ACC112 (cell line): ENCODE data around the gene KCNQ5.
A peak's percentile ranks its signal among the peaks of the same experiment; 100 is the strongest.

Experiments used
- H2AFZ ChIP-seq: fragments of 200-600 bp; sonication (generic); one replicate; pipeline ENCODE4 v1.6.0; 2017; ENCODE audit warnings: antibody characterized with exemption, low read length; ENCODE audit not compliant: unreplicated experiment
- H3K27ac ChIP-seq: fragments of 200-600 bp; sonication (generic); 2 replicates; pipeline ENCODE4 v1.5.1; 2014; ENCODE audit warnings: low read depth, mild to moderate bottlenecking, antibody characterized with exemption, low read length, moderate library complexity
- H3K27me3 ChIP-seq: fragments of 200-600 bp; sonication (generic); 2 replicates; pipeline ENCODE4 v1.6.1; 2014; ENCODE audit warnings: mild to moderate bottlenecking, antibody characterized with exemption, low read length, moderate library complexity, mixed read lengths; ENCODE audit not compliant: insufficient read depth
- H3K36me3 ChIP-seq: fragments of 200-600 bp; sonication (generic); 2 replicates; pipeline ENCODE4 v1.6.1; 2016; ENCODE audit warnings: mild to moderate bottlenecking, antibody characterized with exemption, low read length, moderate library complexity, mixed read lengths; ENCODE audit not compliant: insufficient read depth
- H3K4me1 ChIP-seq: fragments of 200-600 bp; sonication (generic); one replicate; pipeline ENCODE4 v1.6.1; 2016; ENCODE audit warnings: low read length, mixed read lengths; ENCODE audit not compliant: insufficient read depth, unreplicated experiment, control insufficient read depth
- H3K4me3 ChIP-seq: fragments of 200-600 bp; sonication (generic); 2 replicates; pipeline ENCODE4 v1.5.1; 2014; ENCODE audit warnings: mild to moderate bottlenecking, low read depth, low read length
- H3K79me2 ChIP-seq: fragments of 200-600 bp; sonication (generic); one replicate; pipeline ENCODE4 v1.6.0; 2016; ENCODE audit warnings: low read length; ENCODE audit not compliant: control insufficient read depth, unreplicated experiment, insufficient read depth

The KCNQ5 gene

DNA sequence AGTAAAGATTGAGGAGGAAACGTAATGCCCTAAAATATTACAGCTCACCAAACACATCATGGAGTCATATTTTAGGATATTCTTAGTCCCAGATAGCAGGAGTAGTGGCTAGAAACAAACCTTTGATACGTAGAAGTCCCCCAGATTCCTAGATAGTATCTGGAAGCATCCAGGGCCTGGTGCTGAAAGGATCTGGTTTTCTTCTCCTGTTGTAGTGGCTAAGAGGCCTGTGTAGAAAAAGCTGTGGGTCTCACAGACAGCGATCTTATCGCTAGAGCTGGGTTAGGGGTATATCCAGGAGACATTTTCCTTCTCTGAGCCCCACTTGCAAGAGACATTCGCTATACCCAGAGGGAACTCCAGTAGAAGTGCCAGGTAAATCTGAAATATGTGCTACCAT lies 139.9 kb downstream of the KCNQ5 start:
- no peaks in the 10 kb centered on the region for H3K79me2 ChIP-seq
- no peak overlapping the region for H2AFZ ChIP-seq
- no peaks in the 10 kb centered on the region for H3K27me3 ChIP-seq
- H3K4me3 ChIP-seq: no peak overlapping the region
- peaks cover 13% of the 10 kb centered on the region for H3K4me1 ChIP-seq
- H3K27ac ChIP-seq: no peak overlapping the region
- H3K36me3 ChIP-seq: no peaks in the 10 kb centered on the region

DNA sequence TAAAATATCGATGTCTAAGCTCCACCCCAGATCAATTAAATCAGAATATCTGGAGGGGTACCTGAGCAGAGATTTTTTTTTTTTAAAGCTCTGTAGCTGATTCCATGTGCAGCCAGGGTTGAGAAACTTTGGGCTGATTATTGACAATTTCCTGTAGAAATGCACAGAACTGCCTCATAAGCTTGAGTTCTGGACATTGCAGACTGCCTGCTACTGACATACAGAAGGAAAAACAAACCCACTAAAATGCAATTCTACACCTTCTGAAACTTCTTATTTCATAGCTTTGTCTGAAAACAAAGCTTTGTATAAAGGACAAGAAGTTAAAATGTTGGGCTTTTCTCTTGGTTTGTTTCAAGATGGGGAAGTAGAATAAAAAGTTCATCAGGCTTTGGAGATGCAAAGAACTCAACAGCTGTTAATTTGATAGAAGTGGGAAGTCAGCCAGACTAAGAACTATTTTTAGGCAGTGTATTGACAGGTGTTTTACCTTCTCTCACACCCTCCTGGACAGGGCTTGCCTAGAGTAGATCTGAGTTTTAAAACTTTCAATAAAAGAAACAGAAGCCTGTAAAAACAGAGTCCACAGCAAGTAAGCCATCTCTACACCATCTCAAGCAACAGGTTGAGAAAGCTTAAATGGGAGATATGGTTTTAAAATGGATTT lies 147.7 kb downstream of the KCNQ5 start:
- no peaks in the 10 kb centered on the region for H3K36me3 ChIP-seq
- no peak overlapping the region for H2AFZ ChIP-seq
- H3K79me2 ChIP-seq: no peaks in the 10 kb centered on the region
- H3K27me3 ChIP-seq: no peaks in the 10 kb centered on the region
- no peak overlapping the region for H3K27ac ChIP-seq
- H3K4me1 ChIP-seq: no peaks in the 10 kb centered on the region
- H3K4me3 ChIP-seq: no peak overlapping the region

DNA sequence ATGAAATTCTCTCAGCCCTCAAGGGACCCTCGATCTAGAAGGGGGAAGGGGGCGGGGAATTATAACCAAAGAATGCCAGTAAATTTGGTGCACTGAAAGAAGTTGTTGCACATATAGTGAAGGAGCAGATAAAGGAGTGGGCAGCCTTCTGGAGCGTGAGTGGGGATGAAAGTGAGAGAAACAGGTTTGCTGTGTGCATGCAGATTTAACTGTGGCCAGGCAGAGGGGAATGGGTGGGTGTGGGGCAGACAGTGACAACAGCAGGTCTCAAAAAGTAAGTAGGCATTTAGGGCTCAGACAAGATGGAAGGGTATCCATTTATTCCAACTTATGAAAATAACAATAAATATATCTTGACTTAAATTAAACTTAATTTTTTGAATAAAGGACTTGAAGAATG lies 149.1 kb downstream of the KCNQ5 start:
- H3K4me3 ChIP-seq: no peak overlapping the region
- H3K27ac ChIP-seq: no peak overlapping the region
- H3K36me3 ChIP-seq: no peaks in the 10 kb centered on the region
- no peak overlapping the region for H2AFZ ChIP-seq
- H3K4me1 ChIP-seq: no peaks in the 10 kb centered on the region
- no peaks in the 10 kb centered on the region for H3K79me2 ChIP-seq
- H3K27me3 ChIP-seq: no peaks in the 10 kb centered on the region

DNA sequence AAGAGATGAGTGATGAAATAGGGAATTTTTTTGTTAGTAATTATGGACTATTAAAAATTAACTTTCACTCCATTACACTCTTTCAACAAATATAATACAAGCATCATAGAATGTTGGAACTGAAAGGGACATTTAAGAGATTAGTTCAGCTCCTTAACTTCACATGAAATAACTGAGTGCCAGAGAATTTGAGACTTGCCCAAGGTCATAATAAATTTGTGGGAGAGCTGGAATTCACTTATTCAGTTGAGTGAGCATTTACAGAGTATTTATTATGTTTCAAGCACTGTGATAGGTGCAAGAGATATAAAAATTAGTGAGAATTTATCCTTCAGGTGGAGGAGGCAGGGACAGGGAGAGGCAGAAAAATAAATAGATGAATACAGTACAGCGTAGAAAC lies 154.6 kb downstream of the KCNQ5 start:
- Histone ChIP-seq H3K27me3 (no peaks in the 10 kb centered on the region), H3K36me3 (no peaks in the 10 kb centered on the region), H3K27ac (no peak overlapping the region), H2AFZ (no peak overlapping the region), H3K79me2 (no peaks in the 10 kb centered on the region), H3K4me3 (no peak overlapping the region), H3K4me1 (peaks cover 4% of the 10 kb centered on the region)

DNA sequence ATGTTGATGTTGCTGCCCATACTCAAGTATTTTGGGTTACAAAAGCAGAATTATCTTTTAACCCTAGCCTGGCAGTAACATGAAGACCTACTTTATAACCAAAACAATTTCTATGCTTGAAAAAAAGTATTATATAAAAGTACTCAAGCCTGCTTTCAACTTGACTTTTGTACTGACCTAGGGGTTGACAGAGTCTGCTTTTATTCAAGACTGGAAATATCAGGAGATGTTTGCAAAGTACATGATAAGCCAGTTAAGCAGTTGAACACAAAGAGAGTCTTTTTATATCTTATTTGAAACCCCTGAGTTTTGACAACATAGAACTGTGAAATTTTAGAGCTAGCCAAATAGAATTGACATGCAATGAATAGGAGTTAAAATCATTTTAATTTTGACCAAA lies 159.8 kb downstream of the KCNQ5 start:
- H3K4me3 ChIP-seq: no peak overlapping the region
- H3K79me2 ChIP-seq: no peaks in the 10 kb centered on the region
- H3K27ac ChIP-seq: no peak overlapping the region
- H3K36me3 ChIP-seq: no peaks in the 10 kb centered on the region
- peaks cover 25% of the 10 kb centered on the region for H3K4me1 ChIP-seq
- H3K27me3 ChIP-seq: no peaks in the 10 kb centered on the region
- H2AFZ ChIP-seq: no peak overlapping the region

DNA sequence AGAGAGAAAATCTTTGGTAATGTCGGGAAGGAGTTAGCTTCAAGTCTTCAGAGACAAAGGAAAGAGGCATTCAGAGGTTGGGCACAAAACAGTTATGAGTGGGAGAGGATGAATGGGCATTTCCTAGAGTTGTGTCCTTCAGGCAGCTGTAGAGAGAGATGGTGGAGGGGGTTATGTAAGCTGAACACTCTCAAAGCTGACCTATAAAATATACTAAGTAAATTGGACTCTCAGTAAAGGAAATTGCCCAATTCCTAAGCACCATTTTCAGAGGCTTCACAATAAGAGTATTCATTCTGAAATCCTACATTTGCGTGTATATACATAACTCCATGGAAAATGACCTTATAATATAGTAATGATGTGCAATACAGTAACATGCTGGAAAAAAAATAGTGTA lies 161.2 kb downstream of the KCNQ5 start:
- Histone ChIP-seq H3K4me3 (no peak overlapping the region), H3K27ac (no peak overlapping the region), H3K27me3 (no peaks in the 10 kb centered on the region), H3K36me3 (no peaks in the 10 kb centered on the region), H3K79me2 (no peaks in the 10 kb centered on the region), H2AFZ (peak overlapping the region; percentile 49), H3K4me1 (peaks cover 33% of the 10 kb centered on the region)

DNA sequence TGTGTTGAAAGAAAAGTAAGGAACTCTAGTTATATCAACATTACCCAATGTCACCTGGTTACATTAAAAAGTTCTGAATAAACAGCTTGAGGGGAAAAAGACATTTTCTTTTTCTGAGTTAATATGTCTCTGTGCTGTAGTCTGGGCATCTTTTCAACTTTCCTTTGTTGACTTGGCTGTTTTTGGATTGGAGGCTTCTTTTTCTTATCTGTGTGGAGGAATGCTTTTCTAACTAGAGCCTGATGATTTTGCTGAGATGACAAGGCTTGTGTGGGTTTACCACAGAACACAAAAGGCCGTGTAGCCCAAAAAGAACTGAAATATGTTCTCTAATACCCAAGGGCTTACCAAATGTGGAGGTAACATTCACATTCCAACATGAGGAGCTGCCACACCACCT lies 161.8 kb downstream of the KCNQ5 start:
- no peaks in the 10 kb centered on the region for H3K79me2 ChIP-seq
- no peaks in the 10 kb centered on the region for H3K36me3 ChIP-seq
- peaks cover 39% of the 10 kb centered on the region for H3K4me1 ChIP-seq
- no peak overlapping the region for H3K27ac ChIP-seq
- H3K4me3 ChIP-seq: no peak overlapping the region
- peak overlapping the region; percentile 49 for H2AFZ ChIP-seq
- H3K27me3 ChIP-seq: no peaks in the 10 kb centered on the region

DNA sequence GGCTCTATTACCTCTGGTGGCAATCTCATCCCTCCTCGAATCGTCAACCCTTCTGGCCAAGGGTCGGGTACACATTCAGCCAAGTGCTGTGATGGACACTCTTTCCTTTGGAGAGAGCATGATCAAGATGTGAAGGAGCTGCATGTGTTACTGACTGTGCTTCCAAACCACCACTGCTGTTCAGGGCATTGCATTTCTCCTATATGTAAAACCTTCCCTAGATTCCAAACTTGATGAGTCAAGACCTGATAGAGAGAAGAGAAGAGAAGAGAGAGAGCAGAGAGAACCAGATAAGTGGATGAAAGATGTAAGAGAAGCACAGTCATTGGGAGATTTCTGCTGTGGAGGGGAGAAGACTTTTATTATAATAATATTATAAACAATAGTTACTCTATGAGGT lies 162.2 kb downstream of the KCNQ5 start:
- Histone ChIP-seq H3K27me3 (no peaks in the 10 kb centered on the region), H3K4me3 (no peak overlapping the region), H3K4me1 (peaks cover 42% of the 10 kb centered on the region), H3K27ac (no peak overlapping the region), H3K79me2 (no peaks in the 10 kb centered on the region), H2AFZ (peak overlapping the region; percentile 49), H3K36me3 (no peaks in the 10 kb centered on the region)

DNA sequence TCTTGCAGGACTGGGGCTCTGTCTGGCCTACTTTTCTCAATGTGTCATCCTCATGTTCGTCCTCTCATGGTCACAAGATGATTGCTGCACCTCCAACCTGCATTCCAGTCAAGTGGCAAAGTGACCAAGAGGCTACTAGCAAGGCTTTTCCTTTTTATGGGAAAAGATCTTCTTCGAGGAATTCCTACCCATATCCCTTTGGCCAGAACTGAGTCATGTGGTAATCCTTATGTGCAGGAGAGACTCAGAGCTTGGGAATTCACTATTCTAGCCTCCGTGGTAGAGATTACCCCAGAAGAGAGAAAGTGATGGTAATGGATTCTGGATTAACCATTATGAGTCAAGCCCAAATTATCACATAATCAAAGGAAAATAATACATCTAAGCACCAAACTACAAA lies 162.7 kb downstream of the KCNQ5 start:
- H3K4me1 ChIP-seq: peaks cover 42% of the 10 kb centered on the region
- no peak overlapping the region for H2AFZ ChIP-seq
- no peaks in the 10 kb centered on the region for H3K36me3 ChIP-seq
- H3K27ac ChIP-seq: peak overlapping the region; percentile 15; the same call in 1 of the 2 replicates
- H3K79me2 ChIP-seq: no peaks in the 10 kb centered on the region
- H3K4me3 ChIP-seq: no peak overlapping the region
- no peaks in the 10 kb centered on the region for H3K27me3 ChIP-seq

DNA sequence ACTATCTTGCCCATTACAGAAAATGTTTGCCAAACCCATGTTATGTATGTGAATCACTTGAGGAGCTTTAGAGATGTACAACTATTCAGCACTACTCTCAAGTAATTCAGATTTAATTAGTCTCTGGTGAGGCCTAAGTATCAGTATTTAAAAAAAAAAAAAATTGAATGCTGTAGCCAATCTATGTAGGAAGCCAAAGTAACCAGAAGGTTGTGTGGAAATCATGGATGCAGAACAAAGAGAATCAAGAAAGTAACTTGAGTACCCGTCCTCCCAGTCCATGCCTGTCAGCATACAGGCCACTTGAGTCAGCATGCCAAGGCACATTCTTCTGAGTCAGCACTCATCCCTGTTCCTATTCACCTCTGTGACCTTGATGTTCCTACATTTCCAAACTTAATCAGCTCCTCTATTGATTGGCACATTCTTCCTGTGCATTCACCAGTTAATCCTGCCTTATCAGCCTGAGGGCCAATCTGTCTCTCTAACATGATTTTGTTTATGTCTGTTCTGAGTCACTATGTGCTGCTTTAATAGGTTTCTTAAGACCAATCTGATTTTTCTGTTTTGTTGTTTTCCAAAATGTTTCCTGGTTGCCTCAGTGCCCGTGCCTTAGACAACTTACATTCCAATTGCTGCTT lies 165.6 kb downstream of the KCNQ5 start:
- Histone ChIP-seq H3K27me3 (no peaks in the 10 kb centered on the region), H3K4me1 (peaks cover 42% of the 10 kb centered on the region), H2AFZ (no peak overlapping the region), H3K36me3 (no peaks in the 10 kb centered on the region), H3K79me2 (no peaks in the 10 kb centered on the region), H3K27ac (peak overlapping the region; percentile 91), H3K4me3 (peak overlapping the region; percentile 12; the same call in 1 of the 2 replicates)

DNA sequence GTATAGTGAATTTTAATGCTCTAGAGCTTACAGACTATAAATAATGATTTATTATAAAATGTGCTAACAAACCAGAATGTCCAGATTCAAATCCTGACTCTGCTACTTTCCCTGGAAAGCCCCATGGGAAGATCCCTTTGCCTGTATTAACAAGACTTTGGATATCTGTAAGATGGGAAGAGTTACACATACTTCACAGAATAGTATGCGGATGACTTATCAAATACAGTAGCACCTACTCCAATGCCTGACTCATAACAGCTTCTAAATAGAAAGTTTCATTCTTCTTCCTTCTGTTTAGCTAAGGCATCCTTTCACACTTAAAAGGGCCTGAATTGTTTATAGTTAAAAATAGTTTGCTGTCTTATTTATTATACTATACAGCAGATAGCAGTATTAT lies 166.3 kb downstream of the KCNQ5 start:
- Histone ChIP-seq H3K4me3 (0 out of 2 replicates have a peak overlapping the region, but pooled peaks have one; percentile 12), H3K27me3 (no peaks in the 10 kb centered on the region), H3K36me3 (no peaks in the 10 kb centered on the region), H3K27ac (peak overlapping the region; percentile 91), H2AFZ (no peak overlapping the region), H3K4me1 (peaks cover 37% of the 10 kb centered on the region), H3K79me2 (no peaks in the 10 kb centered on the region)
